Muscle layer of duodenum (tissue), 2 donors: Measurements from ENCODE around the gene PAPPA2.

ENCODE experiments used
- H3K27ac ChIP-seq: one replicate; pipeline ENCODE4 v1.7.0; 2013; ENCODE audit warnings: mild to moderate bottlenecking, low read length
- H3K27me3 ChIP-seq: one replicate; pipeline ENCODE4 v1.7.0; 2013; ENCODE audit warnings: low read depth, mild to moderate bottlenecking, control low read depth, low read length
- H3K36me3 ChIP-seq, 2 donors: one replicate each; pipeline ENCODE4 v1.7.0; 2013; ENCODE audit warnings: low read length in 2 of 2, control low read depth in 1 of 2, mild to moderate bottlenecking in 1 of 2; ENCODE audit not compliant: insufficient read depth in 2 of 2, control insufficient read depth in 1 of 2
- H3K4me1 ChIP-seq, 2 donors: one replicate each; pipeline ENCODE4 v1.7.0; 2013; ENCODE audit warnings: low read length in 2 of 2, mild to moderate bottlenecking in 2 of 2, control low read depth in 1 of 2, moderate library complexity in 1 of 2; ENCODE audit not compliant: insufficient read depth in 2 of 2, control insufficient read depth in 1 of 2
- H3K4me3 ChIP-seq, 2 donors: one replicate each; pipeline ENCODE4 v1.7.0; 2013; ENCODE audit warnings: low read length in 2 of 2, low read depth in 1 of 2, mild to moderate bottlenecking in 1 of 2
- H3K9me3 ChIP-seq, 2 donors: one replicate each; pipeline ENCODE4 v1.7.0; 2013; ENCODE audit warnings: low read length in 2 of 2, control low read depth in 1 of 2, mild to moderate bottlenecking in 1 of 2; ENCODE audit not compliant: control insufficient read depth in 1 of 2
- donor health status: healthy.

The PAPPA2 gene

DNA sequence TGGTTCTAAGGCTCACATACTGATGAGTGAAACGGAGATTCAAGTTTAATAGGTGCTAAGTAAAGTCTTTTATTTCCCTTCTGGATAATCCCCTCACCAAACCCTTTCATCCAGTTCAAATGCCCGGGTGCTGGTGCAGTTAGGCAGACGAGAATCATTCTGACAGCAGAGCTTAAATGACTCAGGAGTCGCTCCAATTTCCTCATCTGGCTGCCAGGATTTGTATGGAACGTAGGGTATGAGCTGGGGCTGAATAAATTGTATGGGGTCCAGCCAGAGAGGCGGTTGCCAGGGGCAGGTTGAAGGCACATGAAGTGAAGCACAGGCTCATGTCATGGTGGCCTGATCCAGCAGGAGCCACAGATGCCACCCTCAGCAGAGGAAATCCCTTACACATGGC, 76.0 kb downstream of the PAPPA2 start:
- H3K9me3 ChIP-seq, result no peaks in the 10 kb centered on the region
- H3K36me3 ChIP-seq, result no peaks in the 10 kb centered on the region
- no peaks in the 10 kb centered on the region for H3K4me1 ChIP-seq
- H3K4me3 ChIP-seq, result no peak overlapping the region
- no peak overlapping the region for H3K27ac ChIP-seq
- no peaks in the 10 kb centered on the region for H3K27me3 ChIP-seq

DNA sequence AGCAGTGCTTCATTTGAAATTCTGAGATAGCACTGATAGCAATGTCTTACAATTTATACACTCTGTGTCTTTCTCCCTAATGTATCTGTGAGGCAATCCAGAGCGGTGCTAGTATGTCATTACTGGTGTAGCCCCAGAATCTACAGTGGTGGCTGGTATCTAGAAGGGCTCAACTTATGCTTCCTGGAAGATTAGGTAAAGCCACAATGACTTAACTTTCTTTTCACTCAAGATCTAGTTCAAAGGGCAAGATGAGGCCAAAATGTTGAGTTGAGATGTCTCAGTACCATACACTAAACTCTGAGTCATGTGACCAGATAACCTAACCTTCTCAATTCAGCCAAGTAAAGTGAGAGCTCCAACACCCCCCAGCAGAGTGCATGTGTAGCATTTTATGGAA, 77.5 kb downstream of the PAPPA2 start:
- no peaks in the 10 kb centered on the region for H3K4me1 ChIP-seq
- H3K27me3 ChIP-seq, result no peaks in the 10 kb centered on the region

DNA sequence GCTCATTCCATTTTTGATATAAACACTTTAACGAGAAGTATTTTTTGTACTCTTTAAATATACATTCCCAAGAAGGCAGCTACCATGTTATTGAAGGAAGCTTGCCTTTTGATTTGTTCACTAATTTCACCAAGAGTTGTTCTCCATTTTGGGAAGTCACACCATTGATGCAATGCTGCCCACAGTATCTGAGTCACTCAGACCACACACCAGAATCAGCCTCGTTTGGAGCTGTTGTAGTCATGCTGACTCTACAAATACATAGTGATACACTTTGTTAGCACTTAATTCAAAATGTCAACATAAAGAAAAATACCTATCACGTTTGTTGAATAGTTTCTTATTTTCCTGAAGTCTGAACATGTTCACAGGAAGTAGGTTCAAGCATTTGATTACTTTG, 78.7 kb downstream of the PAPPA2 start:
- Histone ChIP-seq H3K4me3 (no peak overlapping the region), H3K27me3 (no peaks in the 10 kb centered on the region), H3K9me3 (no peaks in the 10 kb centered on the region), H3K36me3 (no peaks in the 10 kb centered on the region), H3K4me1 (no peaks in the 10 kb centered on the region), H3K27ac (no peak overlapping the region)

More for the DNA sequence above, 77.5 kb downstream of the PAPPA2 start:
- no peak overlapping the region for H3K27ac ChIP-seq
- H3K36me3 ChIP-seq, result no peaks in the 10 kb centered on the region
- H3K4me3 ChIP-seq, result no peak overlapping the region
- no peaks in the 10 kb centered on the region for H3K9me3 ChIP-seq

- no peaks in the 10 kb centered on the region for H3K36me3 ChIP-seq
- H3K9me3 ChIP-seq, result no peaks in the 10 kb centered on the region
- no peaks in the 10 kb centered on the region for H3K27me3 ChIP-seq
- no peak overlapping the region for H3K27ac ChIP-seq
- H3K4me1 ChIP-seq, result no peaks in the 10 kb centered on the region
- no peak overlapping the region for H3K4me3 ChIP-seq
Observed at GRCh38 chr1:176542352-176542751, 79.4 kb downstream of the PAPPA2 start.

DNA sequence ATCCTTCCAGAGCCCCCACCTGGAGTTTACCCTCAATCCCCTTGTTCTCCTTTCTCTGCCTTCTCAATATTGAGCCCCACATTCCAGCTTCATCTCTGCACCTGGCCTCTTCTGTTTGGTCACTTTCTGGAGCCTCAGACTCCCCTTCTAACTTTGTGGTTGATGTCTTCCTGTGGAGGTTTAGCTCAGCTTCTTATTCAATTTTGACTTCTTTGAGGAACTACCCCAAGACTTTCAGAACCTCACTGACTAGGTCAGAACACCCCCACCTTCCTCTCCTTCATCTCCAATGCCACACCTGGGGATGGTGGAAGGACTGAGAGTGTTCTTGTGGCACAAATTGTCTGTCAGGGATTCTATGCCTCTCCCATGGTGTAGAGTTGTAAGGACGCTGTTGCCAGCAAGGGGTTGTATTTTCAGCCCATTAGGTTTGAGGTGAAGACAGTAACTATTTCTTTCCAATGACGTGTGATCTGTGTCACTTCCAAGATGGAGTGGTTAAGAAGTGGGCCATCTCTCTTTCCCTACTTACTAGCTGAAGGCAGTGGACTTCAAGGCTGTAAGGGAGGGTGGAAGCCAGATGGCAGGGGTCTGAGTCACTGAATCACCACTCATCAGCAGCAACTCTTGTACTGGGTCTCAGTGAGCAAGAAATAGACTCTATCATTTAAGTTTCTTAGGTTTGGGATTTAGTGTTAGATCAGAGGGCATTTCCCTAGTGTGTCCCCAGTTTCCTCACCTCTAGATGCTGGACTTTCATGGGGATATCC, 80.6 kb downstream of the PAPPA2 start:
- no peaks in the 10 kb centered on the region for H3K9me3 ChIP-seq
- H3K27ac ChIP-seq, result no peak overlapping the region
- H3K27me3 ChIP-seq, result no peaks in the 10 kb centered on the region
- no peak overlapping the region for H3K4me3 ChIP-seq
- no peaks in the 10 kb centered on the region for H3K36me3 ChIP-seq
- no peaks in the 10 kb centered on the region for H3K4me1 ChIP-seq

GRCh38 chr1:176545034-176545639, 82.2 kb downstream of the PAPPA2 start:
- H3K27me3 ChIP-seq, result no peaks in the 10 kb centered on the region
- no peaks in the 10 kb centered on the region for H3K4me1 ChIP-seq
- no peaks in the 10 kb centered on the region for H3K36me3 ChIP-seq
- no peaks in the 10 kb centered on the region for H3K9me3 ChIP-seq
- no peak overlapping the region for H3K27ac ChIP-seq
- H3K4me3 ChIP-seq, result no peak overlapping the region

GRCh38 chr1:176546825-176547224, 83.8 kb downstream of the PAPPA2 start:
- Histone ChIP-seq H3K36me3 (no peaks in the 10 kb centered on the region), H3K27ac (no peak overlapping the region), H3K4me3 (no peak overlapping the region)

GRCh38 chr1:176551146-176551545, 88.2 kb downstream of the PAPPA2 start:
- H3K27ac ChIP-seq, result no peak overlapping the region
- H3K27me3 ChIP-seq, result no peaks in the 10 kb centered on the region
- no peak overlapping the region for H3K4me3 ChIP-seq
- no peaks in the 10 kb centered on the region for H3K36me3 ChIP-seq
- peaks cover 0 to 6% of the 10 kb centered on the region in 2 donors for H3K4me1 ChIP-seq
- H3K9me3 ChIP-seq, result no peaks in the 10 kb centered on the region

More at GRCh38 chr1:176546825-176547224, 83.8 kb downstream of the PAPPA2 start:
- Histone ChIP-seq H3K27me3 (no peaks in the 10 kb centered on the region), H3K9me3 (no peaks in the 10 kb centered on the region), H3K4me1 (peaks cover 0 to 6% of the 10 kb centered on the region in 2 donors)

DNA sequence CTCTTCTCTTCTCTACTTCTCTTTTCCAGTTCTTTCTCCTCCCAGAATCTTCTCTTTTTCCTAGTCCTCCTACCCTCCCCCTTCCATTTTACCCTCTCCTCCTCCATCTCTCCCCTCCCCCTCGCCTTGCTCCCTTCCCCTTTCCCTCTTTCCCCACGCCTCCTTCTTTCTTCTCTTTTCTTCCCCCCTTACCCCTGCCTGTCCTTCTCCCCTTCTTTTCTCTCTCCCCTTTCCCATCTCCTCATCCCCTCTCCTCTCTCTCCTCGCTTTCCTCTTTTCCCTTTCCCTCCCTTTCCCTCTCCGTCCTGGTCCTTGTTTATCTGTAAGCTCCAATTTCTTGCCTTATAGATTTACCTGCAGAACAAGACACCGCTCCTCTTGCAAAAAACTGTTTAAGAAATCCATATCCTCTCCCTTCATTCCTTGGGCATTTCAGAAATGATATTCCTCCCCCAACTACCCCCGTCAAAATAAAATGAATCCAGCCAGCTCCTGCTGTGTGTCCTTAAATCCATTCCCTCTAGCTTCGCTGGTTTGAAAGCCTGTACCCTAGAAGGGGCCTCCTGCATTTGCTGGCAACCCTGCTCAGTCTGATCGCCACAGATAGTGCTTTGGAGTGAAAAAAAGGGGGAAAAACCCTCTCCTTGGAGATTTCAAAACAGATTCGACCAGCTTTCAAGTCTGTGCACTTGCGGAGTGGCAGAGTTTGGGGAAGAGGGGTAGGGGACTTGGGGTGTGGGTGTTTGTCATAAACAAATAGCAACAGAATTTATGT, 89.4 kb downstream of the PAPPA2 start:
- H3K9me3 ChIP-seq, result no peaks in the 10 kb centered on the region
- H3K27me3 ChIP-seq, result no peaks in the 10 kb centered on the region
- no peak overlapping the region for H3K27ac ChIP-seq
- H3K4me3 ChIP-seq, result no peak overlapping the region
- peaks cover 0 to 6% of the 10 kb centered on the region in 2 donors for H3K4me1 ChIP-seq
- no peaks in the 10 kb centered on the region for H3K36me3 ChIP-seq

DNA sequence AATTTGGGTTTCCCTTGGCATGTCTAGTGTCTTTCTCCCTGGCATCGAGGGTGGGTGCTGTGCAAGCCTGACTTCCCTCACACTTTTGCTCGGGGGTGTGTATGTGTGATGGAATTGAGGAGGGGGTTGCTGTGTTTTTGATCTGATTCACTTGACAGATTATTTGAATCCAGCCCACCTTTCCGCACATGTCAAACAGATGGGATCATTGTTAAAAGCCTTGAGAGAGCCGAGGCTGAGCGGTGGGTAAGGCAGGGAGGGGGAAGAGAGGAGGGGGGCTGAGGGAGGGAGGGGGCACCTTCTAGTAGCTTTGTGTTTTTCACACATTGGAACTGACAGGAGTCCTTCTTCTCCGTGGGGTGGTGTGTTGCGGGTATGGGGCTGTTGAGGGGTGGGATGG, 90.0 kb downstream of the PAPPA2 start:
- peaks cover 0 to 6% of the 10 kb centered on the region in 2 donors for H3K4me1 ChIP-seq
- H3K27me3 ChIP-seq, result no peaks in the 10 kb centered on the region
- no peak overlapping the region for H3K4me3 ChIP-seq
- H3K36me3 ChIP-seq, result no peaks in the 10 kb centered on the region
- H3K27ac ChIP-seq, result no peak overlapping the region
- no peaks in the 10 kb centered on the region for H3K9me3 ChIP-seq

DNA sequence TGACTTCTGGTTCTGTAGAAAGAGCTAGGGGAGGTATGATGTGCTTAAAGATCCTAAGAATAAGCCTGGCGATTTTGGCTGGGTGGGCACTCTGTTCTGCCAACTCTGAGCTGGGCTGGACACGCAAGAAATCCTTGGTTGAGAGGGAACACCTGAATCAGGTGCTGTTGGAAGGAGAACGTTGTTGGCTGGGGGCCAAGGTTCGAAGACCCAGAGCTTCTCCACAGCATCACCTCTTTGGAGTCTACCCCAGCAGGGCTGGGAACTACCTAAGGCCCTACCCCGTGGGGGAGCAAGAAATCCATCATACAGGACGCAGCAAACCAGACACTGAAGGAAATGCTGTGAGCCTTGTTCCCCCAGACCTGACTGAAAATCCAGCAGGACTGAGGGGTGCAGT, 93.3 kb downstream of the PAPPA2 start:
- Histone ChIP-seq H3K9me3 (no peaks in the 10 kb centered on the region), H3K27ac (no peak overlapping the region), H3K4me3 (no peak overlapping the region), H3K4me1 (peaks cover 0 to under 1% of the 10 kb centered on the region in 2 donors), H3K27me3 (no peaks in the 10 kb centered on the region), H3K36me3 (no peaks in the 10 kb centered on the region)
